HL-60/S4 treated with retinoic acid at 250 ng/mL for 4 days and 3 days (cell line): Measurements from ENCODE around the gene EXOSC2.

Source experiments
- in situ Hi-C: fragments of 300-500 bp; cut with MboI; formaldehyde crosslinking; loops from 2 replicates; pipeline ENCODE4 v1.7.0; 2022; ENCODE audit warnings: low sequenced_read_pairs

EXOSC2 gene

DNA sequence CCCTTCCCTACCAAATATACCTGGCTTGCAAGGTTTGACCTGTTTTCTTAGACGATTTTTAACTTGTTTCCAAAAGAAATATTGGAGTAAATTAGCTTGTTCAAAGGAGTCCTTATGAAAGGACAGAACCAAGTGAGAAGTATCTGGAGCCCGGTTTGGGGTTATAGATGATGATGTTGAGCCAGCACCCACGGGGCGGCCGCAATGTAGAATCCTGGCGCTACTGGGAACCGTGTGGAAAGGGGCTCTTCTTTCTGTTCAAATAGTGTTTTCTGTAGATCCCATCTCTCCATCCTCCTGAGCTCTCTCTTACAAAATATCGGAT, 517 bp upstream of the EXOSC2 start:
- in situ Hi-C loops: loop anchor here (25.0 kb wide), 2 partner anchors 231 to 581 kb away; no protein-coding TSS in a partner anchor

DNA sequence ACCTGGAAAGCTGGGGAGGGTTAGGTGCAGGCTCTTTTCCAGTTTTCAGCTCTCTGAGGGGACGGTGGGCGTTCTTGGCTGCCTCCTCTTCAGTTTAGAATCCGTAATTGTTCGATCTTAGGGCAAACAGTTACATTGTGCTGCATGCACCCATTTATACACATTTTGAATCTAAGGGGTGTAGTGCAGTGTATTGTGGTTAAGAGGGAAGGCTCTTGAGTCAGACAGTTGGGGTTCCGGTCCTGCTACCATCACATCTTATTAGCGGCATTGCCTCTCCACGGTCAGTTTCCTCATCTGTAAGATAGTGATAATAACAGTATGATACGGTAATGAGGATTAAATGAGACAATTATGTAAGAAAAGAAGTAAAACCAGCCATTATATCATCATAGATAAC, 625 bp downstream of the EXOSC2 start:
- in situ Hi-C loops: loop anchor here (25.0 kb wide), 2 partner anchors 232 to 582 kb away; no protein-coding TSS in a partner anchor

DNA sequence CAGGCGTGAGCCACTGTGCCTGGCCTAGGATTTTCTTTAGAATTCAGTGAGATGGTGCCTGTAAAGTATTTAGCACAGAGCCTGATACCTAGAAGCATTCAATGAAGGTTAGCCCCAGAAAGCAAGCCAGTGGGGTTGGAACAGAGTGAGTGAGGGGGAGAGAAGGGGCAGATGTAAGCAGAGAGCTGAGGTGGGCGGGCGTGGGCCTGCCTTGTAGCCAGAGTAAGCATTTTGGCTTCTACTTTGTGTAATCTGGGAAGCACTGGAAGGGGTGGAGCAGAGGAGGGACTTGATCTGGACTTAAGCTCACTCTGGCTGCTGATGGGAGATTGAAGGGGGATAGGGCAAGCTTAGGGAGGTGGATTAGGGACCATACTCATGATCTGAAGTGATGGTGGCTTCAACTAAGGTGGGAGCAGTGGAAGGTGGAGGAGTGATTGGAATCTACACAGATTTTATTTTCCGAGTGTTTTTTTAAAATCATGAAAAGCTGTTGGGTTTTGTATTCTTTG, 2.6 kb downstream of the EXOSC2 start:
- in situ Hi-C loops: loop anchor here (25.0 kb wide), 2 partner anchors 234 to 584 kb away; no protein-coding TSS in a partner anchor

DNA sequence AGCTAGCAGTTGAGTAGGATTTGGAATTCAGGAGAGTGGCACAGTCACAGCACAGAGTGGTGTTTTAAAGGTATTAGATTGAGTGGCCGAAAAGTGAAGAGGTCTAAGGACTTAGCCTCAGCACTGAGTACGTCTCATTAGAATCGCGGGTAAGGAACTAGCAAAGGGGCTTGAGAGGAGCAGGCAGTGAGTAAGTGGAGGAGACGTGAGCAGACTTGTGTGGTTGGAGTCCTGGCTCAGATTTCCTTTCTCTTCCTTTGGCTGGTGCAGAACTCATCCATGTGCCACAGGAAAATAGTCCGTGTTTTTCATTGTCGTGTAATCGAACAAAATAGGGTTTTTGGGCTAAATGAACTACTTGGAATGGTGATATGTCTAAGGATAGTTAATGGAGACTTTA, 3.4 kb downstream of the EXOSC2 start:
- in situ Hi-C loops: loop anchor here (25.0 kb wide), 2 partner anchors 235 to 585 kb away; no protein-coding TSS in a partner anchor

- in situ Hi-C loops: loop anchor here (25.0 kb wide), 2 partner anchors 236 to 586 kb away; no protein-coding TSS in a partner anchor
These were observed 4.9 kb downstream of the EXOSC2 start for GRCh38 chr9:130698514-130698913.

DNA sequence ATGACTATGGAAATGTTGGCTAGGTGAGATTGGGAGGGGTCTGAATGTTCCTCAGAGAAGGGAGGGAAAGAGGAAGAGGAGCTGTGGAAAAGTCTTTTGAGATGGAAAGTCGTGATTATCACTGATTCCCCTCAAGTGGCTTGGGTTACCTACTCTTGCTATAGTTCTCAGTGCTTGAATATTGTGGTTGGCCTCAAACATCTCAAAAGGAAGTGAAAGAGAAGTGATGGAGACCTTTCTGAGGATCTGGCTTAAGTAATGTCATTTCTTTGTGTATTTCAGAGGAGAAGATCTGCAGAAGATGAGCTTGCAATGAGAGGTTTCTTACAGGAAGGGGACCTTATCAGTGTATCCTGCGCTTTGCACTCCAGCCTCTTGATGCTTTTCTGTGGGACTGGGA, 5.5 kb downstream of the EXOSC2 start:
- in situ Hi-C loops: loop anchor here (25.0 kb wide), 2 partner anchors 237 to 587 kb away; no protein-coding TSS in a partner anchor

DNA sequence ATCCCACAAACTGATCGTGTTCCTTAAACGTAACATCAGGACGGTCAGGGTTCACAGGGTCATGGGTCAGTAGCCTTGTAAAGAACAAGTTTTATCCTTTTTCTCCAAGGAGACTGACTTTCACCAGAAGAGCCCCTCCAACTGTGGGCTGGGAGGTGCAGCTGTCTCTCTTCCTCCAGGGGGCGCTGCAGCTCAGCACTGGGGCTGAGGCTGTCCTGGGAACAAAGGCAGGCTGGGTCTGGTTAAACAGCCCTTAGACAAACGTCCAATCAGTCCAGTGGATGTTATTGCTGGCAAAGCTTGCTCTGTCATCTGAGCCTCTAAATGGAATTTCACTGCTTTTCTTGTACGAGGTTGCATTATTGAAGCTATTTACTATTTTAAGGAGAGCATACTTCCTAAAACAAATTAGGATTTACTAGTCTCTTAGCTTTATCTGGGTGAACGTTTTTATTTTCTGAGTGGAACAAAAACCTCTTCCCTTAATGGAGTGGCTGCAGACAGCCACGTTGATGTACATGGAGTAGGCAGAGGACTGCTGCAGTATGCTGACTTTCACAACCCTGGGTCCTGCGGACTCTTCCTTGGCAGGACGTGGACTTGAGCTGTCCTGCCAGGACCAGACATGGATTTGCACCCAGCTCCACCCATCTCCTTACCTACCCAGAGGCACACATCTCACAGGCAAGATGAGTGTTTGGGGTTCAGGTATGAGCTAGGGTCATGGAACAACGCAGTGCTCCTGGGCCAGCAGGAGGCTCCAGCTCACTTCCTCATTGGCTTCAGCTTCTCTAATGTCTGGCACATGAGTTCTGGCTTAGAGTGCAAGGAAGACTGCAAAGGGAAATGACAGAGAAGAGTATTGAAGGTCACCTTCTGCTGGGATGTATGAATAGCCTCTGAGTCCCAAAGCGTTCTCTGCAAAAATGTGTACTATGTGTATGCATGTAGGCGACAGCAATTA, 7.8 kb downstream of the EXOSC2 start:
- in situ Hi-C loops: loop anchor here (10.0 kb wide), 1 partner anchor 173 kb away; no protein-coding TSS in a partner anchor

DNA sequence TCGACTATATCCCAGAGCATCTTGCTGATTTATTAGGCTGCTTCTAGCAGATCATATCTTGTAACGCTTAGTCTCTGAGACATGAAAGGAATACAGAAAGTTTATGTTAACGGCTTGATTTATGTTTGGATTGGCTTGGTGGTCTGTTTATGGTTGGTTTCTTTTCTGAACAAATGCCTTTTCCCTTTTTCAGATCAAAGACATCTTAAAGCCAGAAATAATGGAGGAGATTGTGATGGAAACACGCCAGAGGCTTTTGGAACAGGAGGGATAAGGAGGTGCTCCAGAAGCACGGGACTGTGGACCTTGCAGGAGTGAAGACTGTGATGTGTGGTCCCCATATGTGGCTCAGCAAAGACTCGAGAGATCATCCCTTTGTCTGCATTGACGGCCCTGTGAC, 9.9 kb downstream of the EXOSC2 start:
- in situ Hi-C loops: loop anchor here (10.0 kb wide), 1 partner anchor 171 kb away; no protein-coding TSS in a partner anchor

GRCh38 chr9:130707225-130707976, 13.8 kb downstream of the EXOSC2 start:
- in situ Hi-C loops: loop anchor here (10.0 kb wide), 1 partner anchor 167 kb away; no protein-coding TSS in a partner anchor

- in situ Hi-C loops: no loop called here
These were observed 17.3 kb downstream of the EXOSC2 start for GRCh38 chr9:130710822-130711352.

DNA sequence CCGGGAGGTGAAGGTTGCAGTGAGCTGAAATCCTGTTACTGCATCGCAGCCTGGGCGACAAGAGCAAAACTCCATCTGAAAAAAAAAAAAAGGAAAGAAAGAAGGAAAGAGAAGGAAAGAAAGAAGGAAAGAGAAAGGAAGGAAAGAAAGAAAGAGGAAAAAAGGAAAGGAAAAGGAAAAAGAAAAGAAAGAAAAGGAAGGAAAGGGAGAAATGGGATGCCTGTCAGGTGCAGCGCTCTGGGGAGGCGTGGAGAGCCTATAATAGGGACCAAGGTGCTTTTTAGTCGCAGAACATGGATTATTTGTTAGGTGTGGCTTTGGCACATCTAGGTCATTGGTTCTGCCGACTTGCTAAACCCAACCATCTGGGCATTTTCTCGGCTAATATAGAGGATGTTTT, 17.9 kb downstream of the EXOSC2 start:
- in situ Hi-C loops: no loop called here

- in situ Hi-C loops: no loop called here
These were observed 19.1 kb downstream of the EXOSC2 start for GRCh38 chr9:130712564-130713285.

- in situ Hi-C loops: no loop called here
These were observed 19.8 kb downstream of the EXOSC2 start for GRCh38 chr9:130713286-130713960.

DNA sequence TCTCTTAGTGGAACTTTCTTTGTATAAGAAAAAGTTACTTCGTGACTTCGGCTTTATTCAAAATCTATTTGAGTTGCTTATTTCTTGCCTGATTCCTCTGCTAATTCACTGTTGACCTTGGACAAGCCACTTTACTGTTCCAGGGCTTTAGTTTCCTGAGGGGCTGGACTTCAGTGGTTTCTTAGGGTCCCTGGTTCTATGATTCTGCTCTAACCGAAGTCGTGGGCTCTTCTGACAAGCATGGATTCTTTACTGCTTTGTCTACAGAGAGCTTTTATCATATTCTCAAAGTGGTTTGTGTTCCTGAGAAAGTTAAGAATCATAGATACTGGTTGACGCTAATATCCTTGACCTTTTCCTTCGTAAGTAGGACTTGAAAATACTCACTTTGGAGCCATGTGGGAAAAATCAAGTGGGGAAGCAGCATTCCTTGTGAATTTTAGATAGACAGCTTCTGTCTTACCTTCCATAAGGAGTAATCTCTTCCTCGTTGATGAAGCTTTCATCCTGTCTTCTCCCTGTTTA, 21.1 kb downstream of the EXOSC2 start:
- in situ Hi-C loops: no loop called here

- in situ Hi-C loops: no loop called here
These were observed 21.7 kb downstream of the EXOSC2 start for GRCh38 chr9:130715270-130715669.

DNA sequence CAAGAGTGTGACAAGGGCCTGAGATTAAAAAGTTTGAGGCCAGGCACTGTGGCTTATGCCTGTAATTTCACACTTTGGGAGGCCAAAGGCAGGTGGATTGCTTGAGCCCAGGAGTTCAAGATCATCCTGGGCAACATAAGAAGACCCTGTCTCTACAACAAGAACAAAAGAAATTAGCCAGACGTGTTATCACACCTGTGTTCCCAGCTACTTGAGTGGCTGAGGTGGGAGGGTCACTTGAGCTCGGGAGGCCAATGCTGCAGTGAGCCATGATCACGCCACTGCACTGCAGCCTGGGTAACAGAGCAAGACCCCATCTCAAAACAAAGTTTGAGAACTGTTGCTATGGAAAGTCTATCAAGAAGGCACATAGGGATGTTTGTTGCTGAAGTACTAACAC, 25.0 kb downstream of the EXOSC2 start:
- in situ Hi-C loops: no loop called here

GRCh38 chr9:130720762-130721161, 27.2 kb downstream of the EXOSC2 start:
- in situ Hi-C loops: no loop called here

DNA sequence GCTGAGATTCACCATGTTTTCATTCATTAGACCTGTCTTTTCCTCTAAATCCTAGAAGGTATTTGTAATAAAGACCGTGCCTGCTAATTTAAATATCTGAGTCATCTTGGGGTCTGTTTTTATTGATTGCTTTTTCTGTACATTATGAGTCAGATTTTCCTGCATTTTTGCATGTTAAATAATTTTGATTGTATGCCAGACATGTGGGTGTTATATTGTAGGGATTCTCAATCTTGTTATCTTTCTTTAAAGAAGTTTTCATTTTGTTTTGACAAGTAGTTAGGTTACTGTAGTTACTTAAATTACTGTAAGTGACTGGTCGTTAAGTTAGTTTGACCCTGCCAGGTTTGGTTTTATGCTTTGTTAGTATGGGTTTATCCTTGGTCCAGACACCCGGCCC, 35.1 kb downstream of the EXOSC2 start:
- in situ Hi-C loops: no loop called here

DNA sequence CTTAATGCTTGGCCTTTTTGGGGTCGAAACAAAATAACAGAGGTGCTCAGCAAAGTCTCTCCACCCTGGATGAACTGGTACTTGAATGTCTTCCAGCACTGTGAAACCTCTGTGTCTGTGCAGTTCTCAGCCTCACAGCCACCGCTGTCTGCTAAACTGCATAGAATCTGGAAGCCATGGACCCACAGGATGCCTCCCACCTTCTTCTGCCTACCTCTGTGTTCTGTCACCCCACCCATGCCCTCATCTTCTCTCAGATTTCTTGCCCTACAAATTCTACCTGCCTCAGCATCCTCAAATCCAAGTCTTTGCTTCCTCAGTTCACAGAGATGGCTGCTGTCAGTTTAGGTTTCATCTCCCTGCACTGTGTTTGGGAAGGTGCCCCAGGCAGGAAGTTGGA, 35.6 kb downstream of the EXOSC2 start:
- in situ Hi-C loops: no loop called here
